ENCODE data around the gene CFAP92. TPM values are rescaled to one million over a fixed set of nuclear protein-coding genes. Genes with fewer than 3 reads are reported as not detected.
"Not testable (repeated sequence)": the region's sequence is repeated elsewhere in the genome, so short reads cannot be mapped to it uniquely, and the experiment has no call there.

Gene CFAP92
- total and polyA plus RNA-seq, 10 donors = 0.29 to 3.1 (median 1.3) TPM

DNA sequence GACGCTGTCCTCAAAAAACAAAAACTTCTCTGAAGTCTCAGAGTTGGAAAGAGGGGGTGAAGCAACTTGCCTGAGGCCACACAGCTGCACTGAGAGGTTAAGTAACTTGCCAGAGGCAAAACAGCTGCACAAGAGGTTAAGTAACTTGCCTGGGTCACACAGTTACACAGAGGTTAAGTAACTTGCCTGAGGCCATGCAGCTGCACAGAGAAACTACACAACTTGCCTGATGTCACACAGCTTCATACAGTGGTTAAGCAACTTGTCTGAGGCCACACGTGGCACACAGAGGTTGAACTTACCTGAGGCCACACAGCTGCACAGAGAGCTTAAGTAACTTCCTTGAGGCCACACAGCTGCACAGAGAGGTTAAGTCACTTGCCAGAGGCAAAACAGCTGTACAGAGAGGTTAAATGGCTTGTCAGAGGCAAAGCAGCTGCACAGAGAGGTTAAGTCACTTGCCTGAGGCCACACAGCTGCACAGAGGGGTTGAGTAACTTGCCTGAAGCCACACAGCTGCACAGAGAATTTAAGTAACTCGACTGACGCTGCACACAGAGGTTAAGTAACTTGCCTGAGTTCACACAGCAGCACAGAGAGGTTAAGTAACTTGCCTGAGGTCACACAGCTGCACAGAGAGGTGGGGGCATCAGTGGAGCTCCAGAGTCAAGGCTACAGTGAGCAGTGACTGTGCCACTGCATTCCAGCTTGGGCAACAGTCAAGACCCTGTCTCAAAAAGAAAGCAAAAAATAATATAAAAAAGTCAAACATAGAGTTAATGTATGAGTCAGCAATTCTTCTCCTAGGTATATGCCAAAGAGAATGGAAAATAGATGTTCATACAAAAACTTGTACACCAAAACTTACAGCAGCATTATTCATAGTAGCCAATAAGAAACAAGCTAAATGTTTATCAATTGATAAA lies 126.4 kb downstream of the CFAP92 start:
- peak; percentile 9 for DNase-seq
- Histone ChIP-seq H3K27me3 (replicated peaks in 1 of 7) (no peaks in the 10 kb centered on the region), H3K4me1 (peaks cover 0 to 15% (median 6%) of the 10 kb centered on the region in 6 donors), H3K4me3 (no peak overlapping the region), H3K36me3 (no peaks in the 10 kb centered on the region), H3K9me3 (no peaks in the 10 kb centered on the region), H3K27ac (no peak overlapping the region)
- 52 to 85% (median 63%) methylated on average over 4 of the region's 4 CpGs for WGBS, 5 donors
- no peak for TF ChIP-seq POLR2AphosphoS5 (IDR thresholded peaks at IDR 0.05)
- TF ChIP-seq, protein P1, sequence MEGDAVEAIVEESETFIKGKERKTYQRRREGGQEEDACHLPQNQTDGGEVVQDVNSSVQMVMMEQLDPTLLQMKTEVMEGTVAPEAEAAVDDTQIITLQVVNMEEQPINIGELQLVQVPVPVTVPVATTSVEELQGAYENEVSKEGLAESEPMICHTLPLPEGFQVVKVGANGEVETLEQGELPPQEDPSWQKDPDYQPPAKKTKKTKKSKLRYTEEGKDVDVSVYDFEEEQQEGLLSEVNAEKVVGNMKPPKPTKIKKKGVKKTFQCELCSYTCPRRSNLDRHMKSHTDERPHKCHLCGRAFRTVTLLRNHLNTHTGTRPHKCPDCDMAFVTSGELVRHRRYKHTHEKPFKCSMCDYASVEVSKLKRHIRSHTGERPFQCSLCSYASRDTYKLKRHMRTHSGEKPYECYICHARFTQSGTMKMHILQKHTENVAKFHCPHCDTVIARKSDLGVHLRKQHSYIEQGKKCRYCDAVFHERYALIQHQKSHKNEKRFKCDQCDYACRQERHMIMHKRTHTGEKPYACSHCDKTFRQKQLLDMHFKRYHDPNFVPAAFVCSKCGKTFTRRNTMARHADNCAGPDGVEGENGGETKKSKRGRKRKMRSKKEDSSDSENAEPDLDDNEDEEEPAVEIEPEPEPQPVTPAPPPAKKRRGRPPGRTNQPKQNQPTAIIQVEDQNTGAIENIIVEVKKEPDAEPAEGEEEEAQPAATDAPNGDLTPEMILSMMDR (IDR thresholded peaks at IDR 0.05 in 8 of 11, conservative IDR thresholded peaks at IDR 0.05 in 3 of 11) = no peak
- TF ChIP-seq POLR2A (IDR thresholded peaks at IDR 0.05) = no peak
- intact Hi-C loops (cut with DNase I; ENCODE audit: low total_unique reads) = no loop called here

DNA sequence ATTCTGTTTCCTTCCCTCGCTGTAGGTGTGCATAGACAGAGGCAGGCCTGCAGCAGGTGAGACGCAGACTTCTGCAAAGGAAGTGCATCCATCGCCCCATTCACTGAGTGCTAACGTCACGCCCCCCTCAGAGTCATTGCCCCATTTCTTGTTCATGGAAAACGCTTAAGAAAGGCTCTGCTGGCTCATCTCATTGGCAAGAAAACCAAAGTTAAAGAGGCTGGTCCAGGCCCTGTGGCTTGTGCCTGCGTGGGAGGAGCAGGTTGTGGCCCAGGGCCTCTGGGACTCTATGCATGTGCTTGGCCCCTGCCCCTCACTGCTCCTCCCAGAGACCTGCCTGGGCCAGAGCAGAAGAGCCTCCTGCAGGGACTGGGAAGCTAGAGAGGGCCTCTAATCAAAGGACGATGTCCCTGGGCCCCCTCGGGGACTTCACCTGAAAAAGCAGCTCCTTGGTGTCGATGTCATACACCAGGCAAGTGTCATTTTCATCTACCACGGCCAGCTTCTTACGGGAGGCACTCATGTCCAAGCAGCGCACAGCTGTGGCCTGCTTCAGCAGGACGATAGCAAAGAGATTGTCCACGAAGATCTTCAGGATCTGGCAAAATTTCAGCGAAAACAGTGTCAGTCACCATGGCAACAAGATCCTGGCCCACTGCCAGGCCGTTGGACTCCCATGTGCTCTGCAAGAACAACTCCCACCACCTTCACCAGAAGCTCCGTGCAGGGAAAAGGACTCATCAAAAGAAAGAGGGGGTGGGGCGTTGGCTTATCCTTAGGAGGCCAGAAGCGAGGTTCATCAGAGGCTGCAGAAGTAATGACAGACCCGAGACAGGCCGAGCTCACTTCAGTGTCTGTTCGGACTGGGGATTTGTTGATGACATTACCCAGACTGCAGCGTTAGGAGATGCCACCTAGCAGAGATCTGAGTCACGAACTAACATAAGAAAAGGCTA lies 128.7 kb downstream of the CFAP92 start:
- intact Hi-C loops (cut with DNase I; ENCODE audit: low total_unique reads); H3K36me3 ChIP-seq; H3K27me3 ChIP-seq (replicated peaks in 1 of 7); H3K4me3 ChIP-seq: not testable (repeated sequence)
- DNase-seq = peak; percentile 53
- peaks cover 0 to 15% (median 6%) of the 10 kb centered on the region in 6 donors for H3K4me1 ChIP-seq
- 51 to 68% (median 56%) methylated on average over 19 to 24 of the region's 25 CpGs for WGBS, 5 donors
- H3K9me3 ChIP-seq = peaks cover 2 to 20% (median 15%) of the 10 kb centered on the region in 8 donors
- peak overlapping the region in 4 of 8 donors; percentile 28 to 51 (median 38) for H3K27ac ChIP-seq

DNA sequence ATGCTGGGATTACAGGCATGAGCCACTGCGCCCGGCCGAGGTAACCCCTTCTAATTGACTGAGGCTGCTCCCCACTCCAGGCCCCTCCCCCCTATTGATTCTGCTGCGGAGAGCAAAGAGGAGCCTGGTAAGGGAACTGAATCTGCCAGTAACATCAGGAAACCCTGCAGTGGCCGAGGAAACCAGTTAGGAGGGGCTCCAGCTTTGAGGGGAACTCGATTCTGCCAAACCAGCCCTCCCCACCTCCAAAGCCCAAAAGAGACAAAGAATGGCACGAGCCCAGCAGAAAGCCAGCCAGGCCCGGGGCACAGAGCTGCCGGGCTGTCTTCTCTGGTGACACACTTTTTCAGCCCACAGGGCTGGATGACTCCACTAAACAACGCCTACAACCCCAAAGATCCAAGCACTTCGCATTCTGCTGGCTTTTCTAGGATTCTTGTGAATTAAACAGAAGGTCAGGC lies 129.5 kb downstream of the CFAP92 start:
- WGBS, 5 donors = 28 to 44% (median 37%) methylated on average over 11 of the region's 11 CpGs
- Histone ChIP-seq H3K9me3 (peaks cover 3 to 28% (median 23%) of the 10 kb centered on the region in 8 donors), H3K36me3 (peaks cover 0 to 3% (median 0%) of the 10 kb centered on the region in 6 donors), H3K27me3 (replicated peaks in 1 of 7) (no peaks in the 10 kb centered on the region), H3K4me1 (peaks cover 0 to 15% (median 6%) of the 10 kb centered on the region in 6 donors), H3K27ac (peak overlapping the region in 4 of 8 donors; percentile 28 to 51 (median 38)), H3K4me3 (no peak overlapping the region)
- DNase-seq = peak; percentile 54
- no peak for TF ChIP-seq POLR2A (IDR thresholded peaks at IDR 0.05)
- TF ChIP-seq POLR2AphosphoS5 (IDR thresholded peaks at IDR 0.05) = no peak
- TF ChIP-seq, protein P1 (IDR thresholded peaks at IDR 0.05 in 8 of 11, conservative IDR thresholded peaks at IDR 0.05 in 3 of 11) = no peak
- intact Hi-C loops (cut with DNase I; ENCODE audit: low total_unique reads) = no loop called here

DNA sequence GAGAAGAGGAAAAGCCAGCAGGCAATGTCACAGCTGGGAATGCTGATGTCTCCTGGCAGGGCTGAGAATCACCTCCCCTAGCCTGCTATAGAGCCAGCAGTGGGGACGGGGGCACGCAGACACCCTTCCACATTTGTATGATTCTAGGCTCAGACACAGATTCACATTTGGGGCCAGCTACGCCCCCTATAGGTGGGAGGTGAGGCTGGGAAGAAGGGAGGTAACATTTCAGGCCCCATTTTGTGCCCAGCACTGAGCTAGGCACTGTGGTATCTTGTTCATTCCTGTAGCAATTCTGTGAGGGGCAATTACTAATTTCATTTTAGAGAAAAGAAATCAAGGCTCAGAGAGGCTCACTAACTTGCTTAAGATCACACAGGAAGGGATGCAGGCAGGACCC lies 130.3 kb downstream of the CFAP92 start:
- WGBS, 5 donors = 58 to 87% (median 76%) methylated on average over 2 to 3 of the region's 3 CpGs
- peak; percentile 36 for DNase-seq
- TF ChIP-seq, protein P1 (IDR thresholded peaks at IDR 0.05 in 8 of 11, conservative IDR thresholded peaks at IDR 0.05 in 3 of 11) = peak in 1 of 11 experiments; percentile 5
- no peak for TF ChIP-seq POLR2A (IDR thresholded peaks at IDR 0.05)
- no peak for TF ChIP-seq POLR2AphosphoS5 (IDR thresholded peaks at IDR 0.05)
- peaks cover 0 to 3% (median 0%) of the 10 kb centered on the region in 6 donors for H3K36me3 ChIP-seq
- H3K27ac ChIP-seq = no peak overlapping the region
- peaks cover 0 to 15% (median 6%) of the 10 kb centered on the region in 6 donors for H3K4me1 ChIP-seq
- H3K27me3 ChIP-seq (replicated peaks in 1 of 7) = no peaks in the 10 kb centered on the region
- H3K9me3 ChIP-seq = peaks cover 6 to 36% (median 31%) of the 10 kb centered on the region in 8 donors
- intact Hi-C loops (cut with DNase I; ENCODE audit: low total_unique reads) = no loop called here
- H3K4me3 ChIP-seq = no peak overlapping the region

All from spleen (tissue), 11 donors.